ENCODE results near the gene SSBP4.

DNA sequence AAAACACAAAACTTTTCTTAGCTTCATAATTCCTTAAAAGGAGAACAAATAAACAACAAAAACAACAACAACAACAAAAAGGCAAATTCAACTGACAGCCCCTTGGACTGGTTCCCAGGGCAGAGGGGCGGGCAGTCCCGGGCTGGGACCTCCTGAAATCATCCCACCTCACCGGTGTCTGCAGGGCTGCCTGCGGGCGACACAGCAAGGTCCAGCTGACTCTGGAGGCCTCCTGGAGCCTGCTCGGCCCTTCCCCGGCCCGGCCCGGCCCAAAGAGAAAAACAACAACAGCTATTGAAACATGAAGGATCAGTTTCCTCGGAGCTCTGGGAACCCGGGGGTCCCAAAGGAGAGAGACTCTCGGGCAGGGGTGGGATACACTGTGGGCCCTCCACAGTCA lies 23.7 kb downstream of the SSBP4 start:
- TF ChIP-seq TCF12 (IDR thresholded peaks at IDR 0.05; ENCODE audit: low read depth): no peak
- no peak for TF ChIP-seq EP300 (IDR thresholded peaks at IDR 0.05; ENCODE audit: borderline replicate concordance)
- TF ChIP-seq MAX (IDR thresholded peaks at IDR 0.05): no peak
- TF ChIP-seq, protein P1, sequence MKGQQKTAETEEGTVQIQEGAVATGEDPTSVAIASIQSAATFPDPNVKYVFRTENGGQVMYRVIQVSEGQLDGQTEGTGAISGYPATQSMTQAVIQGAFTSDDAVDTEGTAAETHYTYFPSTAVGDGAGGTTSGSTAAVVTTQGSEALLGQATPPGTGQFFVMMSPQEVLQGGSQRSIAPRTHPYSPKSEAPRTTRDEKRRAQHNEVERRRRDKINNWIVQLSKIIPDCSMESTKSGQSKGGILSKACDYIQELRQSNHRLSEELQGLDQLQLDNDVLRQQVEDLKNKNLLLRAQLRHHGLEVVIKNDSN (IDR thresholded peaks at IDR 0.05): no peak
- TF ChIP-seq TEAD4 (IDR thresholded peaks at IDR 0.05): no peak
- TF ChIP-seq, protein P2, sequence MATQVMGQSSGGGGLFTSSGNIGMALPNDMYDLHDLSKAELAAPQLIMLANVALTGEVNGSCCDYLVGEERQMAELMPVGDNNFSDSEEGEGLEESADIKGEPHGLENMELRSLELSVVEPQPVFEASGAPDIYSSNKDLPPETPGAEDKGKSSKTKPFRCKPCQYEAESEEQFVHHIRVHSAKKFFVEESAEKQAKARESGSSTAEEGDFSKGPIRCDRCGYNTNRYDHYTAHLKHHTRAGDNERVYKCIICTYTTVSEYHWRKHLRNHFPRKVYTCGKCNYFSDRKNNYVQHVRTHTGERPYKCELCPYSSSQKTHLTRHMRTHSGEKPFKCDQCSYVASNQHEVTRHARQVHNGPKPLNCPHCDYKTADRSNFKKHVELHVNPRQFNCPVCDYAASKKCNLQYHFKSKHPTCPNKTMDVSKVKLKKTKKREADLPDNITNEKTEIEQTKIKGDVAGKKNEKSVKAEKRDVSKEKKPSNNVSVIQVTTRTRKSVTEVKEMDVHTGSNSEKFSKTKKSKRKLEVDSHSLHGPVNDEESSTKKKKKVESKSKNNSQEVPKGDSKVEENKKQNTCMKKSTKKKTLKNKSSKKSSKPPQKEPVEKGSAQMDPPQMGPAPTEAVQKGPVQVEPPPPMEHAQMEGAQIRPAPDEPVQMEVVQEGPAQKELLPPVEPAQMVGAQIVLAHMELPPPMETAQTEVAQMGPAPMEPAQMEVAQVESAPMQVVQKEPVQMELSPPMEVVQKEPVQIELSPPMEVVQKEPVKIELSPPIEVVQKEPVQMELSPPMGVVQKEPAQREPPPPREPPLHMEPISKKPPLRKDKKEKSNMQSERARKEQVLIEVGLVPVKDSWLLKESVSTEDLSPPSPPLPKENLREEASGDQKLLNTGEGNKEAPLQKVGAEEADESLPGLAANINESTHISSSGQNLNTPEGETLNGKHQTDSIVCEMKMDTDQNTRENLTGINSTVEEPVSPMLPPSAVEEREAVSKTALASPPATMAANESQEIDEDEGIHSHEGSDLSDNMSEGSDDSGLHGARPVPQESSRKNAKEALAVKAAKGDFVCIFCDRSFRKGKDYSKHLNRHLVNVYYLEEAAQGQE (IDR thresholded peaks at IDR 0.05; ENCODE audit: low read depth): no peak
- TF ChIP-seq RAD21 (IDR thresholded peaks at IDR 0.05; ENCODE audit: low read depth): no peak
- no peak for TF ChIP-seq CEBPB (IDR thresholded peaks at IDR 0.05)
- TF ChIP-seq TAF1 (IDR thresholded peaks at IDR 0.05; ENCODE audit: low read depth): no peak
- TF ChIP-seq YY1 (IDR thresholded peaks at IDR 0.05; ENCODE audit: low read depth): no peak
- TF ChIP-seq CREB1 (IDR thresholded peaks at IDR 0.05; ENCODE audit: low read depth): no peak
- TF ChIP-seq NFIC (IDR thresholded peaks at IDR 0.05): no peak

Data from Ishikawa (cell line).